A549 (cell line): Measurements from ENCODE around the gene C5. TPM values are rescaled to one million over a fixed set of nuclear protein-coding genes. Genes with fewer than 3 reads are reported as not detected.

Source experiments
- polyA plus RNA-seq, 4 experiments: library from polyadenylated mRNA; depleted of rRNA in 3 of 4; stranded (reverse); fragments of >200 nt; fragmentation: RNase III in 1 of 4; extraction: RNeasy Plus Mini Kit Qiagen cat#74134 plus additional on column Dnase treatment in 1 of 4; gene quantifications; 2 replicates in 3 of 4; 3 replicates in 1 of 4; pipeline ENCODE4 v1.2.3, GENCODE V29; 2011 to 2017

C5 gene
- polyA plus RNA-seq, 2 of the 4 experiments (the other 2 are of a cell fraction): 17.1 to 115 TPM

Other genes with a start within 250 kb of the C5 start
- gene PSMD5, start 207.4 kb downstream of the C5 start, polyA plus RNA-seq (2011; rRNA removed): 52.3 and 63.7 TPM in 2 replicates
- gene PSMD5, start 207.4 kb downstream of the C5 start, polyA plus RNA-seq (2017; fragmentation: RNase III; extraction: RNeasy Plus Mini Kit Qiagen cat#74134 plus additional on column Dnase treatment): 34.6 to 42.4 TPM (median 40.0 TPM) in 3 replicates
- 50.7 and 64.9 TPM in 2 replicates for gene PHF19, start 173.1 kb downstream of the C5 start, polyA plus RNA-seq (2011; rRNA removed)
- gene PHF19, start 173.1 kb downstream of the C5 start, polyA plus RNA-seq (2017; fragmentation: RNase III; extraction: RNeasy Plus Mini Kit Qiagen cat#74134 plus additional on column Dnase treatment): 102 to 105 TPM (median 104 TPM) in 3 replicates
- gene TRAF1, start 123.5 kb downstream of the C5 start, polyA plus RNA-seq (2011; rRNA removed): 3.4 and 4.1 TPM in 2 replicates
- gene TRAF1, start 123.5 kb downstream of the C5 start, polyA plus RNA-seq (2017; fragmentation: RNase III; extraction: RNeasy Plus Mini Kit Qiagen cat#74134 plus additional on column Dnase treatment): 2.0 to 4.6 TPM (median 2.1 TPM) in 3 replicates
- 13.0 and 15.0 TPM in 2 replicates for gene CNTRL, start 24.7 kb upstream of the C5 start, polyA plus RNA-seq (2011; rRNA removed)
- 5.1 to 5.7 TPM (median 5.6 TPM) in 3 replicates for gene CNTRL, start 24.7 kb upstream of the C5 start, polyA plus RNA-seq (2017; fragmentation: RNase III; extraction: RNeasy Plus Mini Kit Qiagen cat#74134 plus additional on column Dnase treatment)
- gene RAB14, start 151.6 kb upstream of the C5 start, polyA plus RNA-seq (2011; rRNA removed): 54.1 and 55.7 TPM in 2 replicates
- gene RAB14, start 151.6 kb upstream of the C5 start, polyA plus RNA-seq (2017; fragmentation: RNase III; extraction: RNeasy Plus Mini Kit Qiagen cat#74134 plus additional on column Dnase treatment): 38.4 to 40.2 TPM (median 38.8 TPM) in 3 replicates
- gene GSN, start 217.9 kb upstream of the C5 start, polyA plus RNA-seq (2011; rRNA removed): 77.2 and 88.5 TPM in 2 replicates
- gene GSN, start 217.9 kb upstream of the C5 start, polyA plus RNA-seq (2017; fragmentation: RNase III; extraction: RNeasy Plus Mini Kit Qiagen cat#74134 plus additional on column Dnase treatment): 24.5 to 36.5 TPM (median 33.7 TPM) in 3 replicates